GM21786 (cell line): Measurements from ENCODE around the gene PPP1R15B.
"Not testable (repeated sequence)": the region's sequence is repeated elsewhere in the genome, so short reads cannot be mapped to it uniquely, and the experiment has no call there.

ENCODE experiments used
- ATAC-seq: cut with Tn5 transposase; IDR thresholded peaks from one replicate; pipeline ENCODE4 v1.9.1; 2021; ENCODE audit not compliant: unreplicated experiment

Gene PPP1R15B

GRCh38 chr1:204443871-204444581 lies 32.4 kb upstream of the PPP1R15B start:
- no peak for ATAC-seq

GRCh38 chr1:204443260-204443619 lies 31.6 kb upstream of the PPP1R15B start:
- ATAC-seq: no peak

- no peak for ATAC-seq
Measured at GRCh38 chr1:204442376-204443259, 31.0 kb upstream of the PPP1R15B start.

- ATAC-seq: no peak
Measured at GRCh38 chr1:204441558-204441957, 29.9 kb upstream of the PPP1R15B start.

- ATAC-seq: no peak
Measured at GRCh38 chr1:204439621-204440375, 28.2 kb upstream of the PPP1R15B start.

- no peak for ATAC-seq
Measured at GRCh38 chr1:204438628-204439027, 27.0 kb upstream of the PPP1R15B start.

GRCh38 chr1:204437796-204438570 lies 26.4 kb upstream of the PPP1R15B start:
- ATAC-seq: no peak

- ATAC-seq: no peak
Measured at GRCh38 chr1:204435872-204436271, 24.3 kb upstream of the PPP1R15B start.

- ATAC-seq: no peak
Measured at GRCh38 chr1:204435381-204435831, 23.8 kb upstream of the PPP1R15B start.

GRCh38 chr1:204434116-204434755 lies 22.6 kb upstream of the PPP1R15B start:
- ATAC-seq: no peak

- no peak for ATAC-seq
Measured at GRCh38 chr1:204432708-204433107, 21.1 kb upstream of the PPP1R15B start.

GRCh38 chr1:204431310-204432184 lies 19.9 kb upstream of the PPP1R15B start:
- no peak for ATAC-seq

- no peak for ATAC-seq
Measured at GRCh38 chr1:204429746-204430145, 18.1 kb upstream of the PPP1R15B start.

- no peak for ATAC-seq
Measured at GRCh38 chr1:204426971-204427701, 15.5 kb upstream of the PPP1R15B start.

- no peak for ATAC-seq
Measured at GRCh38 chr1:204426474-204426873, 14.9 kb upstream of the PPP1R15B start.

- ATAC-seq: no peak
Measured at GRCh38 chr1:204426035-204426436, 14.4 kb upstream of the PPP1R15B start.

- no peak for ATAC-seq
Measured at GRCh38 chr1:204424621-204425020, 13.0 kb upstream of the PPP1R15B start.

GRCh38 chr1:204422061-204422705 lies 10.6 kb upstream of the PPP1R15B start:
- not testable (repeated sequence) for ATAC-seq
